ENCODE measurements around the gene FMNL2. TPM values are rescaled to one million over a fixed set of nuclear protein-coding genes. Genes with fewer than 3 reads are reported as not detected.
A peak's percentile ranks its signal among the peaks of the same experiment; 100 is the strongest.

FMNL2 gene
- total RNA-seq, 4 donors from 2014 or later, result 37.7 to 60.9 (median 52.1) TPM

GRCh38 chr2:152441961-152442360 is 107.0 kb downstream of the FMNL2 start:
- no peak overlapping the region for H3K4me3 ChIP-seq (replicated peaks in 1 of 3)
- TF ChIP-seq CTCF (IDR thresholded peaks at IDR 0.05), result no peak
- no peak for TF ChIP-seq POLR2A (IDR thresholded peaks at IDR 0.05)
- 96% methylated on average over 7 of the region's 7 CpGs for WGBS, 2 donors
- no peak overlapping the region for H3K27ac ChIP-seq
- intact Hi-C loops (cut with DNase I), result no loop called here
- peaks cover 21 to 46% of the 10 kb centered on the region in 2 donors for H3K4me1 ChIP-seq
- no peaks in the 10 kb centered on the region for H3K36me3 ChIP-seq
- no peaks in the 10 kb centered on the region for H3K27me3 ChIP-seq
- H3K9me3 ChIP-seq, result no peaks in the 10 kb centered on the region
- DNase-seq, result no peak

- DNase-seq, result no peak
- intact Hi-C loops (cut with DNase I), result no loop called here
- no peak for TF ChIP-seq CTCF (IDR thresholded peaks at IDR 0.05)
- no peak for TF ChIP-seq POLR2A (IDR thresholded peaks at IDR 0.05)
Observed at GRCh38 chr2:152443771-152444170, 108.8 kb downstream of the FMNL2 start.

GRCh38 chr2:152444448-152444847 is 109.5 kb downstream of the FMNL2 start:
- no peak for DNase-seq
- H3K36me3 ChIP-seq, result no peaks in the 10 kb centered on the region
- H3K27ac ChIP-seq, result peak overlapping the region in 2 of 3 donors; percentile 10 to 53
- TF ChIP-seq POLR2A (IDR thresholded peaks at IDR 0.05) (no peak), CTCF (IDR thresholded peaks at IDR 0.05) (no peak)
- intact Hi-C loops (cut with DNase I), result no loop called here
- peaks cover 25 to 50% of the 10 kb centered on the region in 2 donors for H3K4me1 ChIP-seq
- WGBS, 2 donors, result 65 to 89% methylated on average over 3 of the region's 3 CpGs
- no peaks in the 10 kb centered on the region for H3K9me3 ChIP-seq
- no peak overlapping the region for H3K4me3 ChIP-seq (replicated peaks in 1 of 3)
- H3K27me3 ChIP-seq, result no peaks in the 10 kb centered on the region

More at GRCh38 chr2:152443771-152444170, 108.8 kb downstream of the FMNL2 start:
- H3K27me3 ChIP-seq, result no peaks in the 10 kb centered on the region
- H3K4me3 ChIP-seq (replicated peaks in 1 of 3), result no peak overlapping the region
- 66 to 76% methylated on average over 6 of the region's 6 CpGs for WGBS, 2 donors
- no peak overlapping the region for H3K27ac ChIP-seq
- peaks cover 23 to 45% of the 10 kb centered on the region in 2 donors for H3K4me1 ChIP-seq
- no peaks in the 10 kb centered on the region for H3K36me3 ChIP-seq
- H3K9me3 ChIP-seq, result no peaks in the 10 kb centered on the region

GRCh38 chr2:152445375-152445774 is 110.4 kb downstream of the FMNL2 start:
- Histone ChIP-seq H3K9me3 (no peaks in the 10 kb centered on the region), H3K4me1 (peaks cover 33 to 57% of the 10 kb centered on the region in 2 donors), H3K27ac (peak overlapping the region in 2 of 3 donors; percentile 10 to 53), H3K27me3 (no peaks in the 10 kb centered on the region), H3K36me3 (no peaks in the 10 kb centered on the region), H3K4me3 (replicated peaks in 1 of 3) (no peak overlapping the region)
- TF ChIP-seq CTCF (IDR thresholded peaks at IDR 0.05) (no peak), POLR2A (IDR thresholded peaks at IDR 0.05) (no peak)
- intact Hi-C loops (cut with DNase I), result no loop called here
- WGBS, 2 donors, result 43 to 64% methylated on average over 2 of the region's 2 CpGs
- DNase-seq, result no peak

- Histone ChIP-seq H3K4me3 (replicated peaks in 1 of 3) (no peak overlapping the region), H3K27ac (peak overlapping the region; percentile 10 to 53 (median 11)), H3K4me1 (peaks cover 36 to 59% of the 10 kb centered on the region in 2 donors), H3K27me3 (no peaks in the 10 kb centered on the region), H3K36me3 (no peaks in the 10 kb centered on the region), H3K9me3 (no peaks in the 10 kb centered on the region)
- no peak for TF ChIP-seq POLR2A (IDR thresholded peaks at IDR 0.05)
- no peak for TF ChIP-seq CTCF (IDR thresholded peaks at IDR 0.05)
- intact Hi-C loops (cut with DNase I), result no loop called here
- DNase-seq, result no peak
- WGBS, 2 donors, result 45 to 55% methylated on average over 3 of the region's 3 CpGs
Observed at GRCh38 chr2:152445791-152446201, 110.8 kb downstream of the FMNL2 start.

All from thyroid gland (tissue), 4 donors.